Measurements from ENCODE around the gene INO80D.

DNA sequence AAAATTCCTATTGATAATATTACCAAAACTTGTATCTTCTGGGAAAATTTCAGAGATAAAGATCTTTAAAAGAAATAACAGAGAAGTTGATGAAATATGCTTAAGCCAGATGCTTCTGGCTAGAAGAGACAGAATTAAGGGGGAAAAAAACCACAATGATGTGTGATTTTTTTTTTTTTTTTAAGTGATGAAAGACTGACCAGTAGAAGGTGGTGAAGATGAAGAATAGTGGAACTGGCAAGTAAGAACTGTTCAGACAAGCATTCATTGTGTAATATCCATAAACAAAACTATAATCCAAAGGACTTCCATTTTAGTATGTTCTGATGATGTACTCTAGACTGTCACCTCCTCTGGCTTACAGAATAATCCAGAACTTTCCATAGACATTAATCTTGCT, 89.8 kb downstream of the INO80D start:
- TF ChIP-seq, protein P1, sequence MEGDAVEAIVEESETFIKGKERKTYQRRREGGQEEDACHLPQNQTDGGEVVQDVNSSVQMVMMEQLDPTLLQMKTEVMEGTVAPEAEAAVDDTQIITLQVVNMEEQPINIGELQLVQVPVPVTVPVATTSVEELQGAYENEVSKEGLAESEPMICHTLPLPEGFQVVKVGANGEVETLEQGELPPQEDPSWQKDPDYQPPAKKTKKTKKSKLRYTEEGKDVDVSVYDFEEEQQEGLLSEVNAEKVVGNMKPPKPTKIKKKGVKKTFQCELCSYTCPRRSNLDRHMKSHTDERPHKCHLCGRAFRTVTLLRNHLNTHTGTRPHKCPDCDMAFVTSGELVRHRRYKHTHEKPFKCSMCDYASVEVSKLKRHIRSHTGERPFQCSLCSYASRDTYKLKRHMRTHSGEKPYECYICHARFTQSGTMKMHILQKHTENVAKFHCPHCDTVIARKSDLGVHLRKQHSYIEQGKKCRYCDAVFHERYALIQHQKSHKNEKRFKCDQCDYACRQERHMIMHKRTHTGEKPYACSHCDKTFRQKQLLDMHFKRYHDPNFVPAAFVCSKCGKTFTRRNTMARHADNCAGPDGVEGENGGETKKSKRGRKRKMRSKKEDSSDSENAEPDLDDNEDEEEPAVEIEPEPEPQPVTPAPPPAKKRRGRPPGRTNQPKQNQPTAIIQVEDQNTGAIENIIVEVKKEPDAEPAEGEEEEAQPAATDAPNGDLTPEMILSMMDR (IDR thresholded peaks at IDR 0.05): no peak
- no peak for TF ChIP-seq POLR2A (IDR thresholded peaks at IDR 0.05)
